Fibroblast of the aortic adventitia (primary cell): ENCODE data around the gene CAPZB. TPM values are rescaled to one million over a fixed set of nuclear protein-coding genes. Genes with fewer than 3 reads are reported as not detected.

Experiments
- DNase-seq: peaks from one replicate; pipeline ENCODE4 v3.0.0-alpha.2; 2010; ENCODE audit warnings: low read depth
- H3K4me3 ChIP-seq: 2 replicates; pipeline ENCODE4 v1.5.1; 2011; ENCODE audit warnings: low read depth, mild to moderate bottlenecking, control low read depth, low read length, moderate library complexity
- total RNA-seq: library from RNA; depleted of rRNA; stranded (reverse); fragments of >200 nt; gene quantifications from 2 replicates; pipeline ENCODE4 v1.2.3, GENCODE V29; 2012; ENCODE audit warnings: low replicate concordance
- TF ChIP-seq, protein P1 (sequence below): IDR thresholded peaks from 2 replicates; pipeline ENCODE4 v1.5.1; 2011; ENCODE audit warnings: mild to moderate bottlenecking, low read length, control low read depth, inconsistent platforms; ENCODE audit not compliant: insufficient read depth

The CAPZB gene
- total RNA-seq, 1 donor: 232 TPM

DNA sequence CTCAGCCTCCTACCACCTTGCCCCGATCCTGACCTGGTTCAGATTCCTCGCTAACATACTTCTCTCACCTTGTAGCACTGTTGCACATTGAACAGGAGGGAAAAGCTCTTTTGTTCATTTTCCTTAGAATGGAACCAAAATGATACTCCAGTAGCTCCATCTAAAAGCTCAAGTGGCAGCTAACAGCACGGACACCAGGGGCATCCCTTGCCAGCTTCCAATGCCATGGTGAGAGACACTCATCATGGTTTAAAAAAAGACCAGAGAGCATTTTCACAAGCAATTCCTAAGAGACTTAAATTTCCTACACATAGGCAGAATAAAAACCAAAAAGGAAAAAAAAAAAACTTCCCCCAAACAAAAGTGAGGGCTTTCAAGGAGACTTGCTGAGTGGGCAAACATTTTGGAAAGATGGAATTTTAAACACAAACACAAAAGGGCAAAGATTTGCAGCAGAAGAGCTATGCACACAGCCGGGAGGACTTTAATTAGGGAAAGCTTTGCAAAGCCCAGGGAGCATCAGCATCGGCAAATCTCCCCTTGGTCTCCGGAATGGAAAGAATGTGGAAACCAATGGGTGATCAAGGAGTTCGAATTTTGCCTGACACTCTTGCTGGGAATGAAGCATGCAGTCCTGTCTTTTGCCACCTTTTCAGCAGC, 84.3 kb downstream of the CAPZB start:
- TF ChIP-seq, protein P1, sequence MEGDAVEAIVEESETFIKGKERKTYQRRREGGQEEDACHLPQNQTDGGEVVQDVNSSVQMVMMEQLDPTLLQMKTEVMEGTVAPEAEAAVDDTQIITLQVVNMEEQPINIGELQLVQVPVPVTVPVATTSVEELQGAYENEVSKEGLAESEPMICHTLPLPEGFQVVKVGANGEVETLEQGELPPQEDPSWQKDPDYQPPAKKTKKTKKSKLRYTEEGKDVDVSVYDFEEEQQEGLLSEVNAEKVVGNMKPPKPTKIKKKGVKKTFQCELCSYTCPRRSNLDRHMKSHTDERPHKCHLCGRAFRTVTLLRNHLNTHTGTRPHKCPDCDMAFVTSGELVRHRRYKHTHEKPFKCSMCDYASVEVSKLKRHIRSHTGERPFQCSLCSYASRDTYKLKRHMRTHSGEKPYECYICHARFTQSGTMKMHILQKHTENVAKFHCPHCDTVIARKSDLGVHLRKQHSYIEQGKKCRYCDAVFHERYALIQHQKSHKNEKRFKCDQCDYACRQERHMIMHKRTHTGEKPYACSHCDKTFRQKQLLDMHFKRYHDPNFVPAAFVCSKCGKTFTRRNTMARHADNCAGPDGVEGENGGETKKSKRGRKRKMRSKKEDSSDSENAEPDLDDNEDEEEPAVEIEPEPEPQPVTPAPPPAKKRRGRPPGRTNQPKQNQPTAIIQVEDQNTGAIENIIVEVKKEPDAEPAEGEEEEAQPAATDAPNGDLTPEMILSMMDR: no peak
- no peak for DNase-seq

DNA sequence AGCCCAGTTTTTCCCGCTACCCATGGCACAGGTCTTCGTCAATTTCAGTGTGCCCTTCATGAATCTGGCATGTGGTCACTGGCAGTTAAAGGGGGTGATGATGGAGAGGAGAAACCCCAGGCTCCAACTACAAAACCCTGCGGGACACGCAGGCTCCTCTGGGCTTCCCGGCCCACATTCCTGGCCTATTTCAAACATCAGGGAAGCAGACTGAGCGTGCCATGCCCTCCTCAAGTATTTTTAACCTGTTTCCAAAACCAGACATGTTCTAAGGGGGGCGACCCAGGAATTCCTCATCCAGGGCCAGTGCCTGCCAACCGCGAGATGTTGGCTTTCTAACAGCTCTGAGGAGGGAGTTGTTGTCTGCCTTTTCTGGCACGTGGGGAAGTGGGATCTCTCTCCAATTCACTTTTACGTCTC, 85.1 kb downstream of the CAPZB start:
- TF ChIP-seq, protein P1: no peak
- H3K4me3 ChIP-seq: no peak overlapping the region
- DNase-seq: peak; percentile 59

More for the DNA sequence above, 84.3 kb downstream of the CAPZB start:
- H3K4me3 ChIP-seq: no peak overlapping the region

DNA sequence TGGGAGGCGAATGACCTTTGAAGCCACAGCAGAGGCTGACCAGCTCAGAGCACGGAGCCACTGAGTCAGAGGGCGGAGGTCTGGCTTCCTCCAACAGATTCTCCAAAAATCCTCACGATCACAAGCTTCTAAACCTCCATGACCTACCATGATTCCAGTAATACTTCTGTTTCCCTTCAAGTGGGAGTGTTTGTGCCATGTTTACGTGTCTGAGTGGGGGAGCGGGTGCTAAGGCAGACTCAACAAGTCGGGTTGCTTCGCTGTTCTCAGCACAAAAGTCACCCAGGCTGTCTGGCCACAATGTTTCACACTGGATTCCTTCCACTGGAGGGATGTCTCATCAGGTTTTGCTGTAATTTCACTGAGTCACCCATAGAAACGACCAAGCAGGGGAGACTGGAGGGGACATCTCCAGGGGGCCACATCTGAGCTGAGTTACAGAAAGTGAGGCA, 87.0 kb downstream of the CAPZB start:
- TF ChIP-seq, protein P1: peak; percentile 67
- H3K4me3 ChIP-seq: no peak overlapping the region
- DNase-seq: peak; percentile 92

DNA sequence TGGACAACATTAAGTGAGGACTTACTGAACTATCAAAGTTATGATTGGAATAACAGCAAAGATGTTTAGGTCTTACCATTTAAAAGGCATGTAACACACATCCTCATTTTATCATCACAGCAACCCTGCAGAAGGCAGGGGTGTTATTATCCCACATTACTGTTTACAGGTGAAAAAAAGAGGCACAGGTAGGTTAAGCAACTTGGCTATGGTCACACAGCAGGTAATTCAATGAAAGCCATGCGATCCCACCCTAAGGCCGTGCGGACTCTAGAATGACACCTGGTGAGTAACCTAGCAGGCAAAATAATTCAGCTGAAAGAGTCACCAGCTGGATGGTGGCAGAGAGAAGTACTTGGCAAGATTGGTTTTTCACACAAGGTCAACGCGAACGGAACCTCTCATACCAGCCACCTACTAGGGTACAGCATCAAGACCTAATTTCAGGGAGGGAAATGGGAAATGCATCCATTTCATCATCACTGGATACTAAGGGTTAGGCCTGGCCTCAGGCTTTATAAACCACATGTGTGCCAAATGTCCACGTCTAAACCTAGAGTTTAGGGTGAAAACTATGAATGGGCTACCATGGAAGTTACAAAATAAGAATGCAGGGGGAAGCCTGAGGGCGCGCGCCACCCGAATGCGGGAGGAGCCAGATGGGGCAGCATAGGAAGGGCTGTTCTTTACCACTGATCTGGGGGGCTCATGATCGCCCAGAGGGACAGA, 88.0 kb downstream of the CAPZB start:
- TF ChIP-seq, protein P1: no peak
- no peak for DNase-seq
- H3K4me3 ChIP-seq: no peak overlapping the region

DNA sequence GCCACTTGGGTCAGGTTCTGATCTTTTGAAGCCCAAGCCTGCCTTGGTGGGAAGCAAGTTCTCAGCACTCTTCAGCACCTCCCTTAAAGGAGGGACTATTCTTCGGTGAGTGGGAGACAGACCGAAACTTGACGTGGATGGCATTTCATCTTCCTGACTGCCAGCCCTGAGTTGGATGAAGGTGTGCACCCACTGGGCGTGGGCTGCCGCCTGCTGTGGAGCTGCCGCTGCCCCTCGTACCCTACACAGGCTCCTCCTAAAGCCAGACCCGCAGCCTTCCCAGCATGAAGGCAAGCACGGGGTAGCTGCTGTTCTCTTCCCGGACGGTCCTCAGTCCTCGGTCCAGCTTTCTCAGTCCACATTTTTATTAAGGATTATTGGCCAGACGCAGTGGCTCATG, 89.1 kb downstream of the CAPZB start:
- no peak for DNase-seq
- TF ChIP-seq, protein P1: no peak
- no peak overlapping the region for H3K4me3 ChIP-seq

DNA sequence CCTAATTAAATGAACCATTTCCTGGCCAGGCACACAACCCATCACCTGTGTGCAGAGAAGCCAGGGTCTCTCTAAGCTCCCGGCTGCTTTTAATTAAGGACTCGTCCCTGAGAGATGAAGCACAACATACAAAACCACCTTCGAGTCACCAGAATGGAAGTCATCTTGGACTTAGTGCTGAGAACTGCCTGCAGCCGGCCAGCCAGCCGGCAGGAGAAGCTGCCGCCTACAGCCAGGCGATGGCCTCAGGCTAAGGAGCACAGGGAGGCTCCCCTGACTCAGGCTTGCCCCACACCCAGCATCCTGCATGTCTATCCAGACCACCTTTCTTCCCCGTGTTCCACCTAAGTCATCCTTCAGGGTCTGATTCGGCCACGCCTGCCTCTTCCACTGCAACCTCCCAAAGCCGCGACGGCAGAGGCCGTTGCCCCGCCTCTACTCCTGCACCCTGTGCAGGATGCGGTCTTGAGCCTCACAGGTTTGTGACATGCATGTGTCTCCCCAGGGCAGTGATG, 89.6 kb downstream of the CAPZB start:
- TF ChIP-seq, protein P1: peak; percentile 17
- no peak overlapping the region for H3K4me3 ChIP-seq
- DNase-seq: peak; percentile 51
